Measurements from ENCODE around the gene C1orf159.

DNA sequence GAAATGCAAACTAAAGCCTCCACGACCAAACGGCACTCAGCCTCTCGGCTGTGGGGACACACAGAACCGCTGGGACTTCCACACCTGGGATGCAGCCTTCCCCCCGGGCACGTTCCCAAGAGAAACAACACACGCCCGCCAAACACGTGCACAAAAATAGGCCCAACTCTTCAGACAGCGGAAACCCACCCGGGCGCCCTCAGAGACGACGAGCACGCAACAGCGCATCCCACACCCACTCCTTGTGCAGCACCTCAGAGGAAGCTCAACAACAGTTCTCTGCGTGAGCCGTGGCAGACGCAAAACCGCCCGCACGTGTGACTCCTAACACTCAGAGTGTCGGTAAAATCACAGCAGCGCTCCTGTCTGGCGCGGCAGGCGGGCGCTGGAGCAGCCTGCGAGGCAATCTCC is 5.3 kb downstream of the C1orf159 start:
- TF ChIP-seq, protein P1, sequence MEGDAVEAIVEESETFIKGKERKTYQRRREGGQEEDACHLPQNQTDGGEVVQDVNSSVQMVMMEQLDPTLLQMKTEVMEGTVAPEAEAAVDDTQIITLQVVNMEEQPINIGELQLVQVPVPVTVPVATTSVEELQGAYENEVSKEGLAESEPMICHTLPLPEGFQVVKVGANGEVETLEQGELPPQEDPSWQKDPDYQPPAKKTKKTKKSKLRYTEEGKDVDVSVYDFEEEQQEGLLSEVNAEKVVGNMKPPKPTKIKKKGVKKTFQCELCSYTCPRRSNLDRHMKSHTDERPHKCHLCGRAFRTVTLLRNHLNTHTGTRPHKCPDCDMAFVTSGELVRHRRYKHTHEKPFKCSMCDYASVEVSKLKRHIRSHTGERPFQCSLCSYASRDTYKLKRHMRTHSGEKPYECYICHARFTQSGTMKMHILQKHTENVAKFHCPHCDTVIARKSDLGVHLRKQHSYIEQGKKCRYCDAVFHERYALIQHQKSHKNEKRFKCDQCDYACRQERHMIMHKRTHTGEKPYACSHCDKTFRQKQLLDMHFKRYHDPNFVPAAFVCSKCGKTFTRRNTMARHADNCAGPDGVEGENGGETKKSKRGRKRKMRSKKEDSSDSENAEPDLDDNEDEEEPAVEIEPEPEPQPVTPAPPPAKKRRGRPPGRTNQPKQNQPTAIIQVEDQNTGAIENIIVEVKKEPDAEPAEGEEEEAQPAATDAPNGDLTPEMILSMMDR (IDR thresholded peaks at IDR 0.05; ENCODE audit: low read depth, low read length), result no peak
- TF ChIP-seq POLR2A (IDR thresholded peaks at IDR 0.05; ENCODE audit: extremely low read depth, insufficient read length) (no peak), MYC (IDR thresholded peaks at IDR 0.05; ENCODE audit: low read depth, low read length) (no peak)
